ENCODE measurements around the gene TSKS.

The TSKS gene

GRCh38 chr19:49795615-49796014, 32.5 kb upstream of the TSKS start:
- FAIRE-seq (no peak), DNase-seq (ENCODE audit: insufficient read length, low spot score) (no peak)

- no peak for FAIRE-seq
- DNase-seq (ENCODE audit: insufficient read length, low spot score), result no peak
These were observed 30.4 kb upstream of the TSKS start for GRCh38 chr19:49793561-49793840.

GRCh38 chr19:49792829-49793560, 29.9 kb upstream of the TSKS start:
- DNase-seq (ENCODE audit: insufficient read length, low spot score) (no peak), FAIRE-seq (no peak)

GRCh38 chr19:49791776-49792445, 28.8 kb upstream of the TSKS start:
- FAIRE-seq (no peak), DNase-seq (ENCODE audit: insufficient read length, low spot score) (no peak)

GRCh38 chr19:49790866-49791265, 27.8 kb upstream of the TSKS start:
- FAIRE-seq, result no peak
- DNase-seq (ENCODE audit: insufficient read length, low spot score), result no peak

GRCh38 chr19:49788857-49789256, 25.8 kb upstream of the TSKS start:
- FAIRE-seq (no peak), DNase-seq (ENCODE audit: insufficient read length, low spot score) (no peak)

- FAIRE-seq (no peak), DNase-seq (ENCODE audit: insufficient read length, low spot score) (no peak)
These were observed 24.6 kb upstream of the TSKS start for GRCh38 chr19:49787746-49788145.

GRCh38 chr19:49786376-49786820, 23.3 kb upstream of the TSKS start:
- DNase-seq (ENCODE audit: insufficient read length, low spot score), result no peak
- FAIRE-seq, result no peak

- DNase-seq (ENCODE audit: insufficient read length, low spot score) (no peak), FAIRE-seq (no peak)
These were observed 19.4 kb upstream of the TSKS start for GRCh38 chr19:49782515-49782914.

GRCh38 chr19:49781394-49781793, 18.3 kb upstream of the TSKS start:
- FAIRE-seq, result no peak
- no peak for DNase-seq (ENCODE audit: insufficient read length, low spot score)

- no peak for FAIRE-seq
These were observed 17.8 kb upstream of the TSKS start for GRCh38 chr19:49780861-49781260.

GRCh38 chr19:49779731-49780555, 16.8 kb upstream of the TSKS start:
- DNase-seq (ENCODE audit: insufficient read length, low spot score) (no peak), FAIRE-seq (no peak)

More at GRCh38 chr19:49780861-49781260, 17.8 kb upstream of the TSKS start:
- DNase-seq (ENCODE audit: insufficient read length, low spot score), result no peak

- FAIRE-seq (no peak), DNase-seq (ENCODE audit: insufficient read length, low spot score) (no peak)
These were observed 13.3 kb upstream of the TSKS start for GRCh38 chr19:49776371-49776764.

GRCh38 chr19:49775742-49776370, 12.8 kb upstream of the TSKS start:
- FAIRE-seq (no peak), DNase-seq (ENCODE audit: insufficient read length, low spot score) (no peak)

- no peak for DNase-seq (ENCODE audit: insufficient read length, low spot score)
- FAIRE-seq, result no peak
These were observed 11.9 kb upstream of the TSKS start for GRCh38 chr19:49774969-49775368.

GRCh38 chr19:49773663-49774350, 10.7 kb upstream of the TSKS start:
- FAIRE-seq, result no peak
- DNase-seq (ENCODE audit: insufficient read length, low spot score), result no peak

GRCh38 chr19:49772850-49773432, 9.8 kb upstream of the TSKS start:
- DNase-seq (ENCODE audit: insufficient read length, low spot score) (no peak), FAIRE-seq (no peak)

- no peak for FAIRE-seq
- DNase-seq (ENCODE audit: insufficient read length, low spot score), result no peak
These were observed 8.6 kb upstream of the TSKS start for GRCh38 chr19:49771674-49772139.

- FAIRE-seq (no peak), DNase-seq (ENCODE audit: insufficient read length, low spot score) (no peak)
These were observed 7.4 kb upstream of the TSKS start for GRCh38 chr19:49770529-49770928.

- FAIRE-seq (no peak), DNase-seq (ENCODE audit: insufficient read length, low spot score) (no peak)
These were observed 5.0 kb upstream of the TSKS start for GRCh38 chr19:49767967-49768581.

Measured in GM19239 (cell line).